ENCODE results near the gene CIAO2B. TPM values are rescaled to one million over a fixed set of nuclear protein-coding genes. Genes with fewer than 3 reads are reported as not detected.
"Not testable (repeated sequence)": the region's sequence is repeated elsewhere in the genome, so short reads cannot be mapped to it uniquely, and the experiment has no call there.

CIAO2B gene
- total RNA-seq, 1 donor from 2014 or later = 165 TPM

GRCh38 chr16:66952430-66953110, 18.4 kb upstream of the CIAO2B start:
- no peaks in the 10 kb centered on the region for H3K36me3 Mint-ChIP-seq (ENCODE audit: low read depth)
- DNase-seq (ENCODE audit: low spot score) = no peak
- peaks cover 15% of the 10 kb centered on the region for H3K4me1 Mint-ChIP-seq (ENCODE audit: low read depth)
- peaks cover 36% of the 10 kb centered on the region for H3K27me3 Mint-ChIP-seq (ENCODE audit: low read depth)
- H3K27ac Mint-ChIP-seq = no peak overlapping the region
- intact Hi-C loops (cut with micrococcal nuclease) = no loop called here
- H3K9me3 Mint-ChIP-seq = no peaks in the 10 kb centered on the region
- no peak overlapping the region for H3K4me3 Mint-ChIP-seq (ENCODE audit: low read depth)

GRCh38 chr16:66950971-66951790, 17.0 kb upstream of the CIAO2B start:
- H3K36me3 Mint-ChIP-seq (ENCODE audit: low read depth) = no peaks in the 10 kb centered on the region
- intact Hi-C loops (cut with micrococcal nuclease) = loop anchor here (2.0 kb wide), 1 partner anchor 204 kb away; no protein-coding TSS in a partner anchor
- no peaks in the 10 kb centered on the region for H3K9me3 Mint-ChIP-seq
- H3K27ac Mint-ChIP-seq = no peak overlapping the region
- peaks cover 20% of the 10 kb centered on the region for H3K4me1 Mint-ChIP-seq (ENCODE audit: low read depth)
- no peak for DNase-seq (ENCODE audit: low spot score)
- no peak overlapping the region for H3K4me3 Mint-ChIP-seq (ENCODE audit: low read depth)
- H3K27me3 Mint-ChIP-seq (ENCODE audit: low read depth) = peaks cover 36% of the 10 kb centered on the region

- peaks cover 36% of the 10 kb centered on the region for H3K27me3 Mint-ChIP-seq (ENCODE audit: low read depth)
- H3K36me3 Mint-ChIP-seq (ENCODE audit: low read depth) = no peaks in the 10 kb centered on the region
- DNase-seq (ENCODE audit: low spot score) = no peak
- H3K9me3 Mint-ChIP-seq = no peaks in the 10 kb centered on the region
- intact Hi-C loops (cut with micrococcal nuclease) = loop anchor here (2.0 kb wide), 1 partner anchor 204 kb away; no protein-coding TSS in a partner anchor
- H3K4me1 Mint-ChIP-seq (ENCODE audit: low read depth) = peaks cover 20% of the 10 kb centered on the region
- H3K4me3 Mint-ChIP-seq (ENCODE audit: low read depth) = no peak overlapping the region
- H3K27ac Mint-ChIP-seq = no peak overlapping the region
Measured at GRCh38 chr16:66950437-66950836, 16.2 kb upstream of the CIAO2B start.

DNA sequence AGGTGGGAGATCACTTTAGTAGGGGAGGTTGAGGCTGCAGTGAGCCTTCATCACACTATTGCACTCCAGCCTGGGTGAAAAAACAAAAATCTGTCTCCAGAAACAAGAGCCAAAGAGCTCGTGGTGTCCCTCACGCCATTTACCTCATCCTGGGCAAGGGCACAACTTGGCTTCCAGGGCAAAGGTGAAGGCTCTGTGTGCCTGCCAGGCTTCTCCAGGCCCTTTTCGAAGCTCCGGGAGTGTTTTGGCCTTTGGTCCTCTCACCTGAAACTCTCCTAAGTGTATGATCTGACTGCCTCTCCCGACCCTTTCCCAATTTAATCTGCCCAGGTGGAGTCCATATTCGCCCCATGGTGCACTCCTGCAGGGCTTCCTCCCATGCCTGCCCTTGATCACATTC, 15.3 kb upstream of the CIAO2B start:
- no peak for DNase-seq (ENCODE audit: low spot score)
- H3K27ac Mint-ChIP-seq = no peak overlapping the region
- H3K27me3 Mint-ChIP-seq (ENCODE audit: low read depth) = peaks cover 36% of the 10 kb centered on the region
- H3K36me3 Mint-ChIP-seq (ENCODE audit: low read depth) = no peaks in the 10 kb centered on the region
- peaks cover 20% of the 10 kb centered on the region for H3K4me1 Mint-ChIP-seq (ENCODE audit: low read depth)
- no peak overlapping the region for H3K4me3 Mint-ChIP-seq (ENCODE audit: low read depth)
- H3K9me3 Mint-ChIP-seq = no peaks in the 10 kb centered on the region
- intact Hi-C loops (cut with micrococcal nuclease) = loop anchor here (5.0 kb wide), 1 partner anchor 158 kb away; the partner anchor contains the start of gene PHAF1

DNA sequence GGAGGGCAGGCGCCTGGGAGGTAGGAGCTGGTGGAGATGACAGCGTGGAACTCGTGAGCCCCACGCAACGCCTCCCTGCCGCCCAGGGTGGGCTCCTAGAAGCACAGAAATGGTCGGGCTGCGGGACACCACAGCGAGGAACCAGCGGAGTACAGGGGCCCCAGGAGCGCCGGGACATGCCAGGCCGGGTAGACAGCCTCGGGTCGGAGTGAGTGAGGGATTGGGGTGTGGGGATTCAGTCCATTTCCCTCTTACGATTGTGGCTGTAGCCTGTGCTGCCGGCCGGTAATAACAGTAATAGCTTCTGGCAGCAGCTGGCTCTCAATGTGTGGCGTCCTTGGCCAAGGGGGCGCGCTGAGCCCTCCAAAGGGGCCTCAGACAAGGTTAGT, 14.6 kb upstream of the CIAO2B start:
- H3K9me3 Mint-ChIP-seq = no peaks in the 10 kb centered on the region

GRCh38 chr16:66948134-66948836, 14.1 kb upstream of the CIAO2B start:
- peaks cover 33% of the 10 kb centered on the region for H3K27me3 Mint-ChIP-seq (ENCODE audit: low read depth)
- no peak overlapping the region for H3K27ac Mint-ChIP-seq
- no peaks in the 10 kb centered on the region for H3K9me3 Mint-ChIP-seq
- no peak for DNase-seq (ENCODE audit: low spot score)
- peaks cover 20% of the 10 kb centered on the region for H3K4me1 Mint-ChIP-seq (ENCODE audit: low read depth)
- peaks cover 6% of the 10 kb centered on the region for H3K36me3 Mint-ChIP-seq (ENCODE audit: low read depth)
- peak overlapping the region; percentile 78 for H3K4me3 Mint-ChIP-seq (ENCODE audit: low read depth)
- intact Hi-C loops (cut with micrococcal nuclease) = loop anchor here (5.0 kb wide), 1 partner anchor 159 kb away; the partner anchor contains the start of gene PHAF1

More for the DNA sequence above, 14.6 kb upstream of the CIAO2B start:
- DNase-seq (ENCODE audit: low spot score) = no peak
- no peak overlapping the region for H3K27ac Mint-ChIP-seq
- H3K27me3 Mint-ChIP-seq (ENCODE audit: low read depth) = peaks cover 34% of the 10 kb centered on the region
- intact Hi-C loops (cut with micrococcal nuclease) = loop anchor here (5.0 kb wide), 1 partner anchor 158 kb away; the partner anchor contains the start of gene PHAF1
- peaks cover 20% of the 10 kb centered on the region for H3K4me1 Mint-ChIP-seq (ENCODE audit: low read depth)
- peaks cover 3% of the 10 kb centered on the region for H3K36me3 Mint-ChIP-seq (ENCODE audit: low read depth)
- H3K4me3 Mint-ChIP-seq (ENCODE audit: low read depth) = no peak overlapping the region

GRCh38 chr16:66947302-66948065, 13.3 kb upstream of the CIAO2B start:
- peak; percentile 75 for DNase-seq (ENCODE audit: low spot score)
- peaks cover 20% of the 10 kb centered on the region for H3K4me1 Mint-ChIP-seq (ENCODE audit: low read depth)
- intact Hi-C loops (cut with micrococcal nuclease) = loop anchor here (2.0 to 5.0 kb wide), 2 partner anchors 160 to 237 kb away; partner anchors contain the start of gene PHAF1
- H3K4me3 Mint-ChIP-seq (ENCODE audit: low read depth) = peak overlapping the region; percentile 78
- no peaks in the 10 kb centered on the region for H3K9me3 Mint-ChIP-seq
- no peak overlapping the region for H3K27ac Mint-ChIP-seq
- peaks cover 14% of the 10 kb centered on the region for H3K36me3 Mint-ChIP-seq (ENCODE audit: low read depth)
- peaks cover 33% of the 10 kb centered on the region for H3K27me3 Mint-ChIP-seq (ENCODE audit: low read depth)

DNA sequence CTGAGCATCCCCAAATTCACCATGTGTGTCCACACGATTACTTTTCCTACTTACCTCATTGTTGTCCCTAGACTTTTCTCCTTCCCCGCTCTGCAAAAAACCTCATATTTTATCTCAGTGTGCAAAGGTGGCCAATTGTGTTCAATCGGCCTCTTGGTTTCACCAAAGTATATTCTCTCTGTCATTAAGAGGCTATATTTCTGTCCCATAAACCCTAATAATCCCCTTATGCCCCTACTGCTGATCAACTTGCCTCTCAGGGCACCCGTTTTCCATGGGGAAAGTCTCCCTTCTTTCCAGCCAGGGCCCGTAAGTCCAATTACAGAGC, 12.7 kb upstream of the CIAO2B start:
- H3K27ac Mint-ChIP-seq = no peak overlapping the region
- peaks cover 20% of the 10 kb centered on the region for H3K4me1 Mint-ChIP-seq (ENCODE audit: low read depth)
- H3K4me3 Mint-ChIP-seq (ENCODE audit: low read depth) = no peak overlapping the region
- intact Hi-C loops (cut with micrococcal nuclease) = loop anchor here (2.0 to 5.0 kb wide), 2 partner anchors 160 to 238 kb away; partner anchors contain the start of gene PHAF1
- H3K36me3 Mint-ChIP-seq (ENCODE audit: low read depth) = peaks cover 19% of the 10 kb centered on the region
- DNase-seq (ENCODE audit: low spot score) = no peak
- H3K27me3 Mint-ChIP-seq (ENCODE audit: low read depth) = peaks cover 32% of the 10 kb centered on the region
- H3K9me3 Mint-ChIP-seq = no peaks in the 10 kb centered on the region

DNA sequence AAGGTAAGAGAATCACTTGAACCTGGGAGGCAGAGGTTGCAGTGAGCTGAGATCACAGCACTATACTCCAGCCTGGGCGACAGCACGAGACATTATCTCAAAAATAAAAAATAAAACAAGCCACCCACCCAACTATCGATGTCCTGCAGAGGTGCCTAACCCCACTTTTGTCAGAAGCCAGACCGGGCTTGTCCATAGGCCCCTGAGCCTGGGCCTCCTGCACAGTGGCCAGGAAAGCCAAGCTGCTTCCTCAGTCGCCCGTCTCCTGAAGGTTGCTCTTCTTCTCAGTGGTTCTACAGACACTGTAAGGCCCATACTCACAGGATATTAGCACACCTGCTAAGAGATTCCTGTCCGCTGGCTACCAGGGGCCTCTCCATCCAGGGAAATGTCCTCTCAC, 12.3 kb upstream of the CIAO2B start:
- intact Hi-C loops (cut with micrococcal nuclease) = loop anchor here (2.0 to 5.0 kb wide), 2 partner anchors 161 to 238 kb away; partner anchors contain the start of gene PHAF1
- H3K27ac Mint-ChIP-seq = no peak overlapping the region
- H3K27me3 Mint-ChIP-seq (ENCODE audit: low read depth) = peaks cover 28% of the 10 kb centered on the region
- no peaks in the 10 kb centered on the region for H3K9me3 Mint-ChIP-seq
- H3K4me1 Mint-ChIP-seq (ENCODE audit: low read depth) = peaks cover 20% of the 10 kb centered on the region
- H3K4me3 Mint-ChIP-seq (ENCODE audit: low read depth) = no peak overlapping the region
- no peak for DNase-seq (ENCODE audit: low spot score)
- peaks cover 23% of the 10 kb centered on the region for H3K36me3 Mint-ChIP-seq (ENCODE audit: low read depth)

GRCh38 chr16:66945939-66946338, 11.7 kb upstream of the CIAO2B start:
- intact Hi-C loops (cut with micrococcal nuclease) = loop anchor here (2.0 to 5.0 kb wide), 2 partner anchors 161 to 239 kb away; partner anchors contain the start of gene PHAF1
- H3K36me3 Mint-ChIP-seq (ENCODE audit: low read depth) = peaks cover 29% of the 10 kb centered on the region
- H3K4me1 Mint-ChIP-seq (ENCODE audit: low read depth) = peaks cover 20% of the 10 kb centered on the region
- no peak for DNase-seq (ENCODE audit: low spot score)
- peaks cover 24% of the 10 kb centered on the region for H3K27me3 Mint-ChIP-seq (ENCODE audit: low read depth)
- H3K9me3 Mint-ChIP-seq = no peaks in the 10 kb centered on the region
- H3K4me3 Mint-ChIP-seq (ENCODE audit: low read depth) = no peak overlapping the region
- H3K27ac Mint-ChIP-seq = no peak overlapping the region

- intact Hi-C loops (cut with micrococcal nuclease) = loop anchor here (5.0 kb wide), 1 partner anchor 162 kb away; the partner anchor contains the start of gene PHAF1
- Mint-ChIP-seq H3K27me3 (ENCODE audit: low read depth) (peaks cover 19% of the 10 kb centered on the region), H3K36me3 (ENCODE audit: low read depth) (peaks cover 32% of the 10 kb centered on the region), H3K4me1 (ENCODE audit: low read depth) (peaks cover 15% of the 10 kb centered on the region)
- not testable (repeated sequence) for H3K9me3 Mint-ChIP-seq; DNase-seq (ENCODE audit: low spot score); H3K4me3 Mint-ChIP-seq (ENCODE audit: low read depth); H3K27ac Mint-ChIP-seq
Measured at GRCh38 chr16:66944971-66945370, 10.8 kb upstream of the CIAO2B start.

GRCh38 chr16:66944054-66944441, 9.8 kb upstream of the CIAO2B start:
- intact Hi-C loops (cut with micrococcal nuclease) = no loop called here
- peaks cover 14% of the 10 kb centered on the region for H3K4me1 Mint-ChIP-seq (ENCODE audit: low read depth)
- H3K9me3 Mint-ChIP-seq = no peaks in the 10 kb centered on the region
- no peak for DNase-seq (ENCODE audit: low spot score)
- peaks cover 39% of the 10 kb centered on the region for H3K36me3 Mint-ChIP-seq (ENCODE audit: low read depth)
- peaks cover 11% of the 10 kb centered on the region for H3K27me3 Mint-ChIP-seq (ENCODE audit: low read depth)
- no peak overlapping the region for H3K27ac Mint-ChIP-seq
- H3K4me3 Mint-ChIP-seq (ENCODE audit: low read depth) = no peak overlapping the region

All from activated T-helper 2 cell treated with anti-CD3 and anti-CD28 coated beads, Interferon-gamma antibody, Interleukin-2, Interleukin-4, amounts not matched to agents 10 μg/mL and 5 μg/mL and 100 μg/mL, durations not matched to agents 14 hours and 24 hours and 36 hours (primary cell).